ENCODE measurements around the gene DEGS2. TPM values are rescaled to one million over a fixed set of nuclear protein-coding genes. Genes with fewer than 3 reads are reported as not detected.

Gene DEGS2
- total RNA-seq, 4 donors from 2014 or later: 0.54 to 7.6 (median 3.6) TPM

GRCh38 chr14:100107236-100107635 is 52.2 kb downstream of the DEGS2 start:
- Histone ChIP-seq H3K36me3 (no peaks in the 10 kb centered on the region), H3K9me3 (no peaks in the 10 kb centered on the region), H3K4me1 (peaks cover 10 to 44% of the 10 kb centered on the region in 2 donors), H3K27ac (peak overlapping the region in 1 of 3 donors; percentile 24), H3K27me3 (no peaks in the 10 kb centered on the region), H3K4me3 (replicated peaks in 1 of 3) (no peak overlapping the region)
- WGBS, 2 donors: 83 to 96% methylated on average over 5 of the region's 5 CpGs
- no peak for DNase-seq
- intact Hi-C loops (cut with DNase I): no loop called here
- TF ChIP-seq CTCF (IDR thresholded peaks at IDR 0.05): no peak
- no peak for TF ChIP-seq POLR2A (IDR thresholded peaks at IDR 0.05)

- no peak for DNase-seq
- peaks cover 10 to 44% of the 10 kb centered on the region in 2 donors for H3K4me1 ChIP-seq
- H3K9me3 ChIP-seq: no peaks in the 10 kb centered on the region
- no peaks in the 10 kb centered on the region for H3K36me3 ChIP-seq
- intact Hi-C loops (cut with DNase I): no loop called here
- WGBS, 2 donors: 84% methylated on average over 17 of the region's 17 CpGs
- no peak for TF ChIP-seq CTCF (IDR thresholded peaks at IDR 0.05)
- no peak for TF ChIP-seq POLR2A (IDR thresholded peaks at IDR 0.05)
- H3K4me3 ChIP-seq (replicated peaks in 1 of 3): no peak overlapping the region
- H3K27ac ChIP-seq: peak overlapping the region in 1 of 3 donors; percentile 24
- H3K27me3 ChIP-seq: no peaks in the 10 kb centered on the region
These were observed 53.0 kb downstream of the DEGS2 start for GRCh38 chr14:100106250-100107112.

- TF ChIP-seq POLR2A (IDR thresholded peaks at IDR 0.05) (no peak), CTCF (IDR thresholded peaks at IDR 0.05) (no peak)
- H3K9me3 ChIP-seq: no peaks in the 10 kb centered on the region
- no peak overlapping the region for H3K4me3 ChIP-seq (replicated peaks in 1 of 3)
- H3K27ac ChIP-seq: no peak overlapping the region
- peaks cover 10 to 44% of the 10 kb centered on the region in 2 donors for H3K4me1 ChIP-seq
- 93% methylated on average over 15 to 16 of the region's 16 CpGs for WGBS, 2 donors
- DNase-seq: no peak
- intact Hi-C loops (cut with DNase I): no loop called here
- H3K27me3 ChIP-seq: no peaks in the 10 kb centered on the region
- no peaks in the 10 kb centered on the region for H3K36me3 ChIP-seq
These were observed 53.9 kb downstream of the DEGS2 start for GRCh38 chr14:100105357-100106169.

- H3K27ac ChIP-seq: no peak overlapping the region
- 84 to 89% methylated on average over 7 of the region's 7 CpGs for WGBS, 2 donors
- H3K36me3 ChIP-seq: no peaks in the 10 kb centered on the region
- H3K4me3 ChIP-seq (replicated peaks in 1 of 3): no peak overlapping the region
- H3K27me3 ChIP-seq: no peaks in the 10 kb centered on the region
- intact Hi-C loops (cut with DNase I): no loop called here
- H3K4me1 ChIP-seq: peaks cover 10 to 44% of the 10 kb centered on the region in 2 donors
- no peaks in the 10 kb centered on the region for H3K9me3 ChIP-seq
- DNase-seq: no peak
- no peak for TF ChIP-seq POLR2A (IDR thresholded peaks at IDR 0.05)
- no peak for TF ChIP-seq CTCF (IDR thresholded peaks at IDR 0.05)
These were observed 54.7 kb downstream of the DEGS2 start for GRCh38 chr14:100104523-100105300.

All from thyroid gland (tissue), 4 donors.